Fibroblast of peridontal ligament (primary cell): Measurements from ENCODE around the gene XRCC3.

Source experiments
- DNase-seq: peaks from one replicate; pipeline ENCODE4 v3.0.0-alpha.2; 2010; ENCODE audit errors: extremely low read depth

Gene XRCC3

GRCh38 chr14:103738701-103739451, 23.6 kb upstream of the XRCC3 start:
- no peak for DNase-seq

- no peak for DNase-seq
Observed at GRCh38 chr14:103738166-103738565, 22.9 kb upstream of the XRCC3 start.

- DNase-seq: no peak
Observed at GRCh38 chr14:103737432-103738045, 22.3 kb upstream of the XRCC3 start.

GRCh38 chr14:103736546-103737431, 21.5 kb upstream of the XRCC3 start:
- no peak for DNase-seq

GRCh38 chr14:103735815-103736545, 20.7 kb upstream of the XRCC3 start:
- no peak for DNase-seq

- DNase-seq: no peak
Observed at GRCh38 chr14:103735439-103735814, 20.2 kb upstream of the XRCC3 start.

- DNase-seq: no peak
Observed at GRCh38 chr14:103735022-103735421, 19.8 kb upstream of the XRCC3 start.

GRCh38 chr14:103734081-103734888, 19.0 kb upstream of the XRCC3 start:
- no peak for DNase-seq

- no peak for DNase-seq
Observed at GRCh38 chr14:103733651-103734050, 18.4 kb upstream of the XRCC3 start.

GRCh38 chr14:103732868-103733620, 17.8 kb upstream of the XRCC3 start:
- DNase-seq: no peak

GRCh38 chr14:103731916-103732867, 16.9 kb upstream of the XRCC3 start:
- no peak for DNase-seq

GRCh38 chr14:103731481-103731880, 16.2 kb upstream of the XRCC3 start:
- no peak for DNase-seq

- no peak for DNase-seq
Observed at GRCh38 chr14:103730490-103731035, 15.3 kb upstream of the XRCC3 start.

- no peak for DNase-seq
Observed at GRCh38 chr14:103729496-103730448, 14.5 kb upstream of the XRCC3 start.

- no peak for DNase-seq
Observed at GRCh38 chr14:103728721-103729120, 13.5 kb upstream of the XRCC3 start.

GRCh38 chr14:103728141-103728540, 12.9 kb upstream of the XRCC3 start:
- DNase-seq: no peak

GRCh38 chr14:103727313-103727980, 12.2 kb upstream of the XRCC3 start:
- no peak for DNase-seq
